ENCODE results near the gene C1orf141. TPM values are rescaled to one million over a fixed set of nuclear protein-coding genes. Genes with fewer than 3 reads are reported as not detected.

Gene C1orf141
- not detected in 5 replicates for total RNA-seq (2022; extraction: Qiagen RNA extraction)

DNA sequence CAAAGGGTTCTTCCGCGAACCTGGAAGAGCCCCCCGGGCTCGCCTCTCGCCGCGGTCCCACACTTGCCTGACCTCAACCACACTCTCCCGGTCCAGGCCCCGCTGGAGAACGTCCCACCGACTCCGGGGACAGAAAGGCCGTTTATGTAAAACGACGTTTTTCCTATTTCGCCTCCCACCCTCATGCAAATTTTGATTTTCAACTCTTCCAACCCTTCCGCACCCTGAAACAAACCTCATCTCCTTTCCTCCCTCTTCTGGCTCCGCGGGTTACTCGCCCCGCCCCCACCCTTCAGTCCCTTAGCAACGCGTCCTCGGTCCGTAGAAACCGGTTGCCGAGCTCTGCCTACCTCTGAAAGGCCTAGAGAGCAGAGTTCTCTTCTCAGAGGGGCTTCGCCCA lies at the start of gene C1orf141:
C1orf141 (minus strand) TSS at position 276 of the 400 bp plus-strand sequence. CDS start 7,730 bp downstream, outside the sequence.

DNA sequence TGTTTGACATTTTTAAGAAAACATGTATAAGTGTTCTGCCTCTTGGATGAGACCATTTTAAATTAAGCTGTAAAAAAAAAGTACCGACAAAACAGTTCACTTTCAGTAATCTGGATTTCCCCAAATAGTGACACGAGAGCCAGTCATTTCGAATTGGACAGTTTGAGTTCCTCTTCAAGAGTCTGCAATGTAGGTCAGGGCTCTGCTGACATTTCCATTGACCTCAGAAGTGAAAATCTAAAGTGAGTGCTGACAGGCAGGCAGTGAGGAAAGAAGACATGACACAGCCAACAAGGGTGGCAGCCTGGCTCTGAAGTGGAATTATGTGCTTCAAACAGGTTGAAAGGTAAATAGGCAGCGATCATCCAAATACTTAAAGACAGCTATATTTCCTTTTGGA lies 31.4 kb upstream of the C1orf141 start, which contains the start of gene IL23R:
IL23R (plus strand) TSS at position 259 of the 400 bp plus-strand sequence. CDS start 1,667 bp downstream, outside the sequence.

DNA sequence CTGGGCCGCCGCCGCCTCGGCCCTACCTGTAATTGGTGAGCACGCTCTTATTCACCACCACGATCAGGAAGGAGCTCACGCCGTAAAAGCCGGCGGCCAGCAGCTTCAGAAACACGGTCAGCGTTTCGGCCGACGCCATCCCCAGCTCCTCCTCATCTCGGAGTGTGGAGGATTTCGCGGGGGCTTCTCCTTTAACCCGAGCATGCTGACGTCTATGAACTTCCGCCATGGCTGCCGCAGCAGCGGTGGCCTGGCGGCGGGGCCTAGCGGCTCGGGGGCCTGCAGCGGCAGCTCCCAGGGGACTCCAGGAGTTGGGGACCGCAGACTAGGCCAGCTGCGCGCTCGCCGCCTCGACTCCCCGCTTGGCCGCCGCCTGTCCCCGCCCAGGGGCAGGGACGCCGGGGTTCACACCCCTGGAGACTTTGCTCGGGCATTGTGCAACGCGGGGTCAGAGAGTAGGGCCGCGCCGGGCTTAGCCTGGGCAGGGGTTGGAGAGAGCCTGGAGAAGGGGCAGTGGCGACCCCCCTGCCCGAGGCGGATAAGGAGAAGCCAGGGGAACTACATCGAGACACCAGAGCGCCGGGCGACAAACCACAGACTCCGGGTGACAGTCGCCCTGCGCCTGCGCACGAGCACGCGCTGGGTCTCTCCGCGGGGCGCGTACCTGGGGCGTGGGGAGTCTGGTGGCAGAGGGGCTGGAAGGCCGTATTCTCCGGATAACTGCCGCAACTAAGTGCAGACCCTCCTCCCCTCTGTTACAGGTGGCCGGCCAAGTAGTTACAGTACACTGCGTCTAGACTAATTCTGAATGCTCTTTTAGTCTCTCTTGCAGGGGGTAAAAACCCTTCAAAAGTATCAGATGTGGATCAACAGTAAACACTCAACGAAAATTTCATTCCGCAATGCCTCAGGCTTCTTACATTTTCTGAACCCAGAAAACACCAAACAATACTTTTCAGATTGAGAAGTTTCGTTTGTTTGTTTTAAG lies 80.7 kb downstream of the C1orf141 start, which contains the start of gene SLC35D1:
SLC35D1 (minus strand) TSS at position 364 of the 988 bp plus-strand sequence; CDS start at position 229, 135 bp downstream.

Other genes with a start within 250 kb of the C1orf141 start
- 0.22 to 1.1 TPM (median 0.34 TPM) in 5 replicates for gene DNAI4, start 210.1 kb downstream of the C1orf141 start, total RNA-seq (2022; extraction: Qiagen RNA extraction)
- gene MIER1, start 210.0 kb downstream of the C1orf141 start, total RNA-seq (2022; extraction: Qiagen RNA extraction), result 8.3 to 12.4 TPM (median 8.7 TPM) in 5 replicates
- 7.6 to 9.1 TPM (median 7.7 TPM) in 5 replicates for gene SLC35D1, start 80.8 kb downstream of the C1orf141 start, total RNA-seq (2022; extraction: Qiagen RNA extraction)
- gene IL23R, start 31.5 kb upstream of the C1orf141 start, total RNA-seq (2022; extraction: Qiagen RNA extraction), result not detected in 5 replicates
- gene IL12RB2, start 172.9 kb upstream of the C1orf141 start, total RNA-seq (2022; extraction: Qiagen RNA extraction), result 0.07 to 0.25 TPM (median 0.09 TPM) in 5 replicates